Endothelial cell (in vitro differentiated cells): ENCODE data around the gene TROAP. TPM values are rescaled to one million over a fixed set of nuclear protein-coding genes. Genes with fewer than 3 reads are reported as not detected.
A peak's percentile ranks its signal among the peaks of the same experiment; 100 is the strongest.

ENCODE experiments used
- DNase-seq: peaks from one replicate; pipeline ENCODE4 v3.0.0; 2021; ENCODE audit warnings: low spot score
- H3K27ac Mint-ChIP-seq: one replicate; pipeline ENCODE4 v1.8.0; 2021; ENCODE audit warnings: mixed read lengths, inconsistent platforms; ENCODE audit not compliant: unreplicated experiment
- H3K27me3 Mint-ChIP-seq: one replicate; pipeline ENCODE4 v1.8.0; 2021; ENCODE audit warnings: mild to moderate bottlenecking, moderate library complexity, mixed read lengths, inconsistent platforms; ENCODE audit not compliant: unreplicated experiment
- H3K36me3 Mint-ChIP-seq: one replicate; pipeline ENCODE4 v1.8.0; 2021; ENCODE audit warnings: mild to moderate bottlenecking, low read depth, mixed read lengths, inconsistent platforms; ENCODE audit not compliant: unreplicated experiment
- H3K4me1 Mint-ChIP-seq: one replicate; pipeline ENCODE4 v1.8.0; 2021; ENCODE audit warnings: mild to moderate bottlenecking, mixed read lengths, inconsistent platforms; ENCODE audit not compliant: unreplicated experiment
- H3K4me3 Mint-ChIP-seq: one replicate; pipeline ENCODE4 v1.8.0; 2021; ENCODE audit warnings: mild to moderate bottlenecking, mixed read lengths, inconsistent platforms; ENCODE audit not compliant: unreplicated experiment
- H3K9me3 Mint-ChIP-seq: one replicate; pipeline ENCODE4 v1.8.0; 2021; ENCODE audit warnings: mixed read lengths, inconsistent platforms; ENCODE audit not compliant: unreplicated experiment
- total RNA-seq: library from RNA; stranded (reverse); fragmentation: NEBNext Ultra II Directional; extraction: Animal tissue kit (Norgen Biotek cat#: 25700); gene quantifications from one replicate; pipeline ENCODE4 v1.2.1, GENCODE V29; 2021; ENCODE audit not compliant: unreplicated experiment
- TF ChIP-seq, protein P1 (sequence below): fragments of 200-600 bp; sonication (generic); IDR thresholded peaks from one replicate; pipeline ENCODE4 v1.5.0; 2021; ENCODE audit warnings: antibody characterized with exemption; ENCODE audit not compliant: unreplicated experiment

Gene TROAP
- total RNA-seq, 1 donor from 2014 or later: 12.4 TPM

DNA sequence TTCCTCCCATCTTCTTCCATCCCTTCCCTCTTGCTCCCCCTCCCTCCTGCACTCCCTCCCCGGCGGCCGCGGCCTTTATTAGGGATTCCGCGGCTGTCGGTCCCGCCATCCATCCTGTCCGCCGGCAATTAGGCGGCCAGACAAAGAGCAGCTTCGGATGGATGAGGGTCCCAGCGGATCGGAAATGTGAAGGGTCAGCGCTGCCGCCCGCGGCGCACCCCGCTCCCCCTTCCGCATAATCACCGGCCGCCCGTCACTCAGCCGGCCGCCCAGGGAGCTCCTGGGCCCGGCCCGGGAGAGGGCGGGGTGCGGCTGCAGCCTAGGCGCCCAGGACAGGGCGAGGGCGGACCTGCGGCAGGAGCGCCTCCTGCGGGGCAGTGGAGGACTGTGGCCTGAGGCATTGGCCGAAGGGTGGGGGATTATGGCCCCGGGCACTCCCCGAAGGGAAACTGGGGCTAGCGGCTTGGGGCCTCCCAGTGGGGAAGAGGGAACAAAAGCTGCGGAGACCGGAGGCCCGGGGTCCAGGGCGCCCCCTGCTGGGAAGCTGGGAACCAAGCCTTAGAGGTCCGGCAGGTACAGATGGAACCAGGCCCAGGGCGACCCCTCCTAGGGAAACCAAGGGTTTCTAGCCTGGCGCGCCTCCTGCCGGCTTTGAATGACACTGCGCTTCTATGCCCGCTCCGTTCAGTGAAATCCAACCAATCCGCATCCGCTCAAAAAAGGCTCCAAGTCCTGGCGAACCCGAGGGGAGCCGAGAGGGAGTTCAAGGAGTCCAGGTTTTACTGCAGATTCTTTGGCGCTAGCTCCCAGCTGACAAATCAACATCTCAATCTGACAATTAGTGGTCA lies 19.2 kb downstream of the TROAP start:
- Mint-ChIP-seq H3K4me1 (peaks cover 20% of the 10 kb centered on the region), H3K4me3 (peak overlapping the region; percentile 71), H3K9me3 (no peaks in the 10 kb centered on the region), H3K27me3 (peaks cover 40% of the 10 kb centered on the region), H3K36me3 (no peaks in the 10 kb centered on the region), H3K27ac (no peak overlapping the region)
- TF ChIP-seq, protein P1, sequence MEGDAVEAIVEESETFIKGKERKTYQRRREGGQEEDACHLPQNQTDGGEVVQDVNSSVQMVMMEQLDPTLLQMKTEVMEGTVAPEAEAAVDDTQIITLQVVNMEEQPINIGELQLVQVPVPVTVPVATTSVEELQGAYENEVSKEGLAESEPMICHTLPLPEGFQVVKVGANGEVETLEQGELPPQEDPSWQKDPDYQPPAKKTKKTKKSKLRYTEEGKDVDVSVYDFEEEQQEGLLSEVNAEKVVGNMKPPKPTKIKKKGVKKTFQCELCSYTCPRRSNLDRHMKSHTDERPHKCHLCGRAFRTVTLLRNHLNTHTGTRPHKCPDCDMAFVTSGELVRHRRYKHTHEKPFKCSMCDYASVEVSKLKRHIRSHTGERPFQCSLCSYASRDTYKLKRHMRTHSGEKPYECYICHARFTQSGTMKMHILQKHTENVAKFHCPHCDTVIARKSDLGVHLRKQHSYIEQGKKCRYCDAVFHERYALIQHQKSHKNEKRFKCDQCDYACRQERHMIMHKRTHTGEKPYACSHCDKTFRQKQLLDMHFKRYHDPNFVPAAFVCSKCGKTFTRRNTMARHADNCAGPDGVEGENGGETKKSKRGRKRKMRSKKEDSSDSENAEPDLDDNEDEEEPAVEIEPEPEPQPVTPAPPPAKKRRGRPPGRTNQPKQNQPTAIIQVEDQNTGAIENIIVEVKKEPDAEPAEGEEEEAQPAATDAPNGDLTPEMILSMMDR: peak; percentile 99
- peak; percentile 94 for DNase-seq

DNA sequence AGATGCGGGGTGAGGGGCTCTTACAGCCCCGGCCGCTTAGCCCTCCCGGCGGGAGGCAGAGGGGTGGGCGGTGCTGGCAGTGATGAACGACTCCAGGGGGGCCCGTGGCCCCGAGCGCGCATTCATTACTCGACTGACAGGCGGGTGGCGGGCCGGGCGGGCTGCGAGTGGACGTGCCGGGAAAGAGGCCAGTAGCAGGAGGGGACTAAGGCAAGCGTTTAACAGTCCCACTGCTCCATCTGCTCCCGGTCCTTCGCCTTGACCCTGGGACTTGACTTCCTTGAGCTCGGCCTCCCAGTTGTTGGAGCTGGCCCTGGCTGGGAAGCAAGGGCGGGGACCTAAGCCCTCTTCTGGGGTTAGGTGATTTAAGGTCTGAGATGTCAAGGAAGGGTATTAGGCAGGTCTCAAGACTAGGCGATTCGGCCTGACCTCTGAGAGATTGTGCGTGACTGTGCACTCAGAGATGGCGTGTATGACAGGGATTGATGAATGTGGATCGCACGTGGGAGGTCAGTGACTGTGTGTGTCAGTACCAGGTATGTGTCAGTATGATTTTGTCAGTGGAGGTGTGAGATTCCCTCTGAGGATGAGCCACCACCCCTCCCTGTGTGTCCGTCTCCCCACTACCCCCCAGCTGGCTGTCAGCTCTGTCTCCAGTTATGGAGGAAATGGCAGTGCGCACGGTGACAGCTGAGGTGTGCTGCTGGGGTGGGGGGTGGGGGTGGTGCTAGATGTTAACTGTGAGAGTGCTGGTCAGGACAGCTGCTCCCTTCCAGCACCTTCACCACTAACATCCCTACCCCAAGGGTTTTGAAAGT lies 20.1 kb downstream of the TROAP start:
- DNase-seq: no peak
- H3K27ac Mint-ChIP-seq: no peak overlapping the region
- H3K4me1 Mint-ChIP-seq: peaks cover 20% of the 10 kb centered on the region
- no peaks in the 10 kb centered on the region for H3K9me3 Mint-ChIP-seq
- no peaks in the 10 kb centered on the region for H3K36me3 Mint-ChIP-seq
- TF ChIP-seq, protein P1: no peak
- H3K27me3 Mint-ChIP-seq: peaks cover 36% of the 10 kb centered on the region
- peak overlapping the region; percentile 45 for H3K4me3 Mint-ChIP-seq

DNA sequence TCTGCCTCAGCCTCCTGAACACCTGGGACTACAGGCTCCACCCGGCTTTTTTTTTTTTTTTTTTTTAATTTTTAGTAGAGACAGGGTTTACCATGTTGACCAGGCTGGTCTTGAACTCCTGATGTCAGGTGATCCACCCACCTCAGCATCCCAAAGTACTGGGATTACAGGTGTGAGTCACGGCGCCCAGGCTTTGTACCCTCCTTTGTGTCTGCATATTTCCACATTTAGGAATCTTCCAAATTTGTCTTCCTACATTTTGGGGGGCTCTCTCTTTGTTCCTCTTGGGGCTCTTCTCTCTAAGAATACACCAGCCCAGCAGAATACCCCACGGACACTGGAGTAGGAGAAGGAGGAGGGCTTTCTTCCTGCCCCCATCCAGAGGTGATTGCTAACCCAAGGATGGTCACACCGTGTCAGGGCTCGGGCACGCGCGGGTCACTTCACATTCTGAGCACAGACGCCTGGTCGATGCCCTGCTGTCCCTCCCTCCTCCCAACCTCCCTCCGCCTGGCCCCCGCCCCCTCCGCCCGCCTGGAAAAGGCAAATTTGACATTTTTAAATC lies 21.5 kb downstream of the TROAP start:
- peaks cover 24% of the 10 kb centered on the region for H3K4me1 Mint-ChIP-seq
- no peaks in the 10 kb centered on the region for H3K36me3 Mint-ChIP-seq
- no peak for DNase-seq
- H3K9me3 Mint-ChIP-seq: no peaks in the 10 kb centered on the region
- no peak overlapping the region for H3K27ac Mint-ChIP-seq
- peaks cover 37% of the 10 kb centered on the region for H3K27me3 Mint-ChIP-seq
- H3K4me3 Mint-ChIP-seq: no peak overlapping the region
- TF ChIP-seq, protein P1: no peak

DNA sequence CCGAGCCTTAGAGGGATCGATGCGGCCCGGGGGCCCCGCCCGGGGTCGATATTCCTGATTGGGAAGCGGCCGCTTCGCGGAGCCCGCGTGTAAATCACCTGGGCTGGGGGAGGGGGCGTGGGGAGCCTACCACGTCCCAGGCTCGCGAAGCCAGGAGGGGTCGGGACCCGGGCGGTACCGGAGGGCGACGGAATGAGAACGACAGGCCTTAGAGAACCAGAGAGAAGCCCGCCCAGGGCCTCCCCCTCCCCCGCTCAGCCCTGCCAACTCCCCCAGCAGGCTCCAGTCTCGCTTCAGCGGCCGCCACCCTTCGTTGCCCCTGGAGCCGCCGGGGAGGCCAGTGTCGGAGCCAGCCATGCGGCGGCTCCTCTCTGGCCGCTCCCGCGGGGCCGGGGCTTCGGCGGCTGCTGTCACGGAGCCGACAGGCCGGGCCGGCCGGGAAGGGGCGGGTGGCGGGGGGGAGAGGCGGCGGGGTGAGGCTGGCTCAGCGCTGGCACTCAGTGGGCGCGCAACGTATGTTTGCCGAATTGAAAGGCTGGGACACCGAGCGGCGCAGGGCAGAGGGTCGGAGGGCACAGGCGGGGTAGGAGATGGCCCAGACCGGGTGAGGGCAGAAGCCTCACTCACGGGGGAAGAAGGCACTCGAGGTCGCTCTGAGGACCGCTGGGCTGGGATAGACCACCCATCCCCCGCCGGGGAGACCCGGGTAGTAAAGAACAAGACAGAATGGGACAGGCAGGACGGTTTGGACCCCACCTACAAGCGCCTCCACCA lies 22.2 kb downstream of the TROAP start:
- peaks cover 30% of the 10 kb centered on the region for H3K27me3 Mint-ChIP-seq
- H3K36me3 Mint-ChIP-seq: no peaks in the 10 kb centered on the region
- peak overlapping the region; percentile 9 for H3K27ac Mint-ChIP-seq
- H3K9me3 Mint-ChIP-seq: no peaks in the 10 kb centered on the region
- TF ChIP-seq, protein P1: no peak
- H3K4me1 Mint-ChIP-seq: peaks cover 24% of the 10 kb centered on the region
- H3K4me3 Mint-ChIP-seq: peak overlapping the region; percentile 21
- peak; percentile 43 for DNase-seq
